Lower leg skin (tissue), 3 donors: Measurements from ENCODE around the gene GRIA1.

Experiments
- CTCF ChIP-seq, 3 donors: fragments of 450-650 bp; IDR thresholded peaks; one replicate each; pipeline ENCODE4 v1.5.1; 2016; ENCODE audit warnings: antibody characterized with exemption in 3 of 3, mild to moderate bottlenecking in 3 of 3, moderate library complexity in 2 of 3
- POLR2A ChIP-seq, 2 donors: fragments of 450-650 bp; IDR thresholded peaks; one replicate each; pipeline ENCODE4 v1.6.1; 2016 to 2017; ENCODE audit warnings: antibody characterized with exemption in 2 of 2, mild to moderate bottlenecking in 1 of 2, moderate library complexity in 1 of 2

- TF ChIP-seq CTCF (IDR thresholded peaks at IDR 0.05), result no peak
- no peak for TF ChIP-seq POLR2A (IDR thresholded peaks at IDR 0.05)
Observed at GRCh38 chr5:153711755-153712154, 221.3 kb downstream of the GRIA1 start.
